Mammary epithelial cell (primary cell): ENCODE measurements around the gene WDR37.

Experiments used
- EZH2 ChIP-seq: IDR thresholded peaks from 2 replicates; pipeline ENCODE4 v1.6.1; 2012; ENCODE audit warnings: low read length, inconsistent platforms, borderline replicate concordance
- TF ChIP-seq, protein P1 (sequence below), 2 donors: IDR thresholded peaks in 1 of 2; conservative IDR thresholded peaks in 1 of 2; 2 replicates each; pipeline ENCODE4 v1.5.1; 2011 to 2012; ENCODE audit warnings: inconsistent platforms in 2 of 2, low read length in 2 of 2, mild to moderate bottlenecking in 2 of 2, control low read depth in 1 of 2, low read depth in 1 of 2; ENCODE audit not compliant: insufficient read depth in 1 of 2; ENCODE audit errors: extremely low read depth in 1 of 2

DNA sequence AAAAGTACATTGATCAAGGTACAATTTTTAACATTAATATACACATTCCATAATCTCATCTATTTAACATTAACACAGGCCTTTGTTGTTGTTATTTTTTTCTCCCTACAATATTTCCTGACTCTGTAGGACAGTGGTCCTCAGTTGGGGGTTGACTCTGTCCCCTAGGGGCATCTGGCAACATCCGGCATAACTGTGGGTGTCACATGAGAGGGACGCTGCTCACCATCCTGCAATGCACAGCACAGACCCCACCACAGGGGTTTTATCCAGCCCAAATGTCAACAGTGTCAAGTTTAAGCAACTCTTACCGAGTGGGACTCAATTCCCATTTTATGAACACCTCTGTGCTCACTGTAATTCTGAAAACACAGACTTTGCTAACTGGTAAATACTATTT lies 16.1 kb upstream of the WDR37 start:
- TF ChIP-seq, protein P1, sequence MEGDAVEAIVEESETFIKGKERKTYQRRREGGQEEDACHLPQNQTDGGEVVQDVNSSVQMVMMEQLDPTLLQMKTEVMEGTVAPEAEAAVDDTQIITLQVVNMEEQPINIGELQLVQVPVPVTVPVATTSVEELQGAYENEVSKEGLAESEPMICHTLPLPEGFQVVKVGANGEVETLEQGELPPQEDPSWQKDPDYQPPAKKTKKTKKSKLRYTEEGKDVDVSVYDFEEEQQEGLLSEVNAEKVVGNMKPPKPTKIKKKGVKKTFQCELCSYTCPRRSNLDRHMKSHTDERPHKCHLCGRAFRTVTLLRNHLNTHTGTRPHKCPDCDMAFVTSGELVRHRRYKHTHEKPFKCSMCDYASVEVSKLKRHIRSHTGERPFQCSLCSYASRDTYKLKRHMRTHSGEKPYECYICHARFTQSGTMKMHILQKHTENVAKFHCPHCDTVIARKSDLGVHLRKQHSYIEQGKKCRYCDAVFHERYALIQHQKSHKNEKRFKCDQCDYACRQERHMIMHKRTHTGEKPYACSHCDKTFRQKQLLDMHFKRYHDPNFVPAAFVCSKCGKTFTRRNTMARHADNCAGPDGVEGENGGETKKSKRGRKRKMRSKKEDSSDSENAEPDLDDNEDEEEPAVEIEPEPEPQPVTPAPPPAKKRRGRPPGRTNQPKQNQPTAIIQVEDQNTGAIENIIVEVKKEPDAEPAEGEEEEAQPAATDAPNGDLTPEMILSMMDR (conservative IDR thresholded peaks at IDR 0.05 in 1 of 2, IDR thresholded peaks at IDR 0.05 in 1 of 2; ENCODE audit: extremely low read depth in 1 of 2, insufficient read depth in 1 of 2, low read depth in 1 of 2, low read length in 2 of 2) = no peak
- TF ChIP-seq EZH2 = no peak
